OCI-LY3 (cell line): ENCODE measurements around the gene COA3.

Experiments
- EZH2phosphoT487 ChIP-seq: fragments of 200-600 bp; shearing (Covaris generic); IDR thresholded peaks from 2 replicates; pipeline ENCODE4 v1.6.1; 2018; ENCODE audit warnings: antibody characterized with exemption, mixed run types, low read depth
- TF ChIP-seq, protein P1 (sequence below): fragments of 200-600, 300-600 bp; sonication (generic); IDR thresholded peaks from 2 replicates; pipeline ENCODE4 v1.5.1; 2014; ENCODE audit warnings: antibody characterized with exemption, low read length, low read depth

DNA sequence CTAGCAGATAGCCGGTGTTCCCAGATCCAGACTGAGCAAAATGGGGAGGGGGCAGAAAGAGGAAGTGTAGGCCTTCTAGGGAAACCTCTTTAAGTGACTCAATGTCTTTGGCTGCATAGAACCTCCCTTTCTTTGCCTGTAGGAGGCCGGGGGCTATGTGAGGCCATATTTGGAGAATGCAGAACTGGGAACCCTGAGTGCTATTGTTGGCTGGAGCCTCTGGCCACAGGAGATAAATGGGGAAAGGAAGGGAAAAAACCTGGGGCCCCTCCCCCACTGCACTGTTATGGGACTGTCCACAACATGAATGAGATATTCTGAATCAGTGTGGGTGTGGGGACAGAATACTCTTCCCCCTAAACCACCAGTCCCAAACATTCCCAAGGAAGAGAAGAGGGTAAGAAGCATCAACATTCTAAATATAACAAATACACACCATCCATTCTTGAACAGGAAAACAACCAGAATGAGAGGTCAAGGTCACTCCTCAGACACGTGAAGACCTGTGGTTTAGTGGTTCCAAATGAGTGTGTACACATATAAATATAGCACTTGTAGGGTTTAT, 22.9 kb downstream of the COA3 start:
- TF ChIP-seq, protein P1, sequence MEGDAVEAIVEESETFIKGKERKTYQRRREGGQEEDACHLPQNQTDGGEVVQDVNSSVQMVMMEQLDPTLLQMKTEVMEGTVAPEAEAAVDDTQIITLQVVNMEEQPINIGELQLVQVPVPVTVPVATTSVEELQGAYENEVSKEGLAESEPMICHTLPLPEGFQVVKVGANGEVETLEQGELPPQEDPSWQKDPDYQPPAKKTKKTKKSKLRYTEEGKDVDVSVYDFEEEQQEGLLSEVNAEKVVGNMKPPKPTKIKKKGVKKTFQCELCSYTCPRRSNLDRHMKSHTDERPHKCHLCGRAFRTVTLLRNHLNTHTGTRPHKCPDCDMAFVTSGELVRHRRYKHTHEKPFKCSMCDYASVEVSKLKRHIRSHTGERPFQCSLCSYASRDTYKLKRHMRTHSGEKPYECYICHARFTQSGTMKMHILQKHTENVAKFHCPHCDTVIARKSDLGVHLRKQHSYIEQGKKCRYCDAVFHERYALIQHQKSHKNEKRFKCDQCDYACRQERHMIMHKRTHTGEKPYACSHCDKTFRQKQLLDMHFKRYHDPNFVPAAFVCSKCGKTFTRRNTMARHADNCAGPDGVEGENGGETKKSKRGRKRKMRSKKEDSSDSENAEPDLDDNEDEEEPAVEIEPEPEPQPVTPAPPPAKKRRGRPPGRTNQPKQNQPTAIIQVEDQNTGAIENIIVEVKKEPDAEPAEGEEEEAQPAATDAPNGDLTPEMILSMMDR, result no peak
- no peak for TF ChIP-seq EZH2phosphoT487
